CD4-positive, alpha-beta T cell (primary cell): ENCODE data around the gene SMARCA2. TPM values are rescaled to one million over a fixed set of nuclear protein-coding genes. Genes with fewer than 3 reads are reported as not detected.

Experiments used
- ATAC-seq: fragments of 200-7000 bp; cut with Tn5 transposase; one replicate; pipeline ENCODE4 v1.10.0; 2022; ENCODE audit warnings: mild to moderate bottlenecking; ENCODE audit not compliant: poor library complexity
- CTCF ChIA-PET: fragments of 350-600 bp; sonication (Branson Sonifier 250); formaldehyde crosslinking; loops from one replicate; lab custom pipeline; 2021; ENCODE audit warnings: antibody characterized with exemption, inconsistent platforms; lab: Charles Lee
- POLR2A ChIA-PET: fragments of 350-600 bp; sonication (Branson Sonifier 250); formaldehyde crosslinking; loops from one replicate; lab custom pipeline; 2021; ENCODE audit warnings: antibody characterized with exemption, inconsistent platforms; lab: Charles Lee
- DNase-seq, 14 experiments: peaks; one replicate each; pipeline ENCODE4 v3.0.0-alpha.2; 2013 to 2020; ENCODE audit warnings: mixed read lengths in 2 of 14
- H3K27ac ChIP-seq, 2 donors: one replicate each; pipeline versions ENCODE4 v1.5.1 to v1.7.0; 2013; ENCODE audit warnings: low read length in 2 of 2, low read depth in 1 of 2, mild to moderate bottlenecking in 1 of 2
- H3K27me3 ChIP-seq, 2 experiments: 1 replicate in 1 of 2; 2 replicates in 1 of 2; pipeline versions ENCODE4 v1.6.1 to v1.7.0; 2013; ENCODE audit warnings: low read length in 2 of 2, control low read depth in 1 of 2, mild to moderate bottlenecking in 1 of 2, moderate library complexity in 1 of 2; ENCODE audit not compliant: insufficient read depth in 2 of 2, control insufficient read depth in 1 of 2
- H3K36me3 ChIP-seq: one replicate; pipeline ENCODE4 v1.6.1; 2013; ENCODE audit warnings: low read length, control low read depth; ENCODE audit not compliant: insufficient read depth
- H3K4me1 ChIP-seq: one replicate; pipeline ENCODE4 v1.6.1; 2013; ENCODE audit warnings: low read length, control low read depth; ENCODE audit not compliant: insufficient read depth
- H3K4me3 ChIP-seq: one replicate; pipeline ENCODE4 v1.5.1; 2013; ENCODE audit warnings: mild to moderate bottlenecking, low read length, moderate library complexity
- H3K9me3 ChIP-seq, 2 experiments: 1 replicate in 1 of 2; 2 replicates in 1 of 2; pipeline versions ENCODE4 v1.6.1 to v1.7.0; 2013; ENCODE audit warnings: low read length in 2 of 2, mild to moderate bottlenecking in 2 of 2, control low read depth in 1 of 2, moderate library complexity in 1 of 2; ENCODE audit not compliant: control insufficient read depth in 1 of 2, insufficient read depth in 1 of 2
- H3K27ac Mint-ChIP-seq: one replicate; pipeline ENCODE4 v1.8.0; 2020; ENCODE audit warnings: mixed read lengths
- H3K27me3 Mint-ChIP-seq: one replicate; pipeline ENCODE4 v1.8.0; 2021; ENCODE audit warnings: mixed read lengths
- H3K36me3 Mint-ChIP-seq: one replicate; pipeline ENCODE4 v1.8.0; 2021; ENCODE audit warnings: low read depth, mixed read lengths
- H3K4me1 Mint-ChIP-seq: one replicate; pipeline ENCODE4 v1.8.0; 2021; ENCODE audit warnings: low read depth, mixed read lengths
- H3K4me3 Mint-ChIP-seq: one replicate; pipeline ENCODE4 v1.8.0; 2020; ENCODE audit warnings: mild to moderate bottlenecking, mixed read lengths
- H3K9me3 Mint-ChIP-seq: one replicate; pipeline ENCODE4 v1.8.0; 2020; ENCODE audit warnings: mixed read lengths
- CTCF ChIP-seq: fragments of 200-600 bp; IDR thresholded peaks from one replicate; pipeline ENCODE4 v1.8.0; 2022; ENCODE audit warnings: antibody characterized with exemption, mild to moderate bottlenecking
- intact Hi-C, 2 experiments: fragments of 100-400 bp; cut with DNase I in 1 of 2; cut with micrococcal nuclease in 1 of 2; formaldehyde crosslinking; loops; one replicate each; pipeline versions ENCODE4 v1.15.1 to v1.9.0; 2023 to 2025; cut with DNase I, micrococcal nuclease
- total RNA-seq, 174 experiments: library from RNA in 2 of 174; stranded (reverse) in 2 of 174; gene quantifications; one replicate each; pipeline ENCODE4 v1.2.3 and lab custom pipeline; 2021 to 2026

Gene SMARCA2
- total RNA-seq, 2 experiments from 2014 or later = 268 to 272 TPM

- no peak for TF ChIP-seq CTCF
- H3K27me3 Mint-ChIP-seq = no peaks in the 10 kb centered on the region
- Histone ChIP-seq H3K36me3 (peaks cover 91% of the 10 kb centered on the region), H3K27me3 (no peaks in the 10 kb centered on the region), H3K9me3 (no peaks in the 10 kb centered on the region), H3K4me3 (no peak overlapping the region), H3K4me1 (no peaks in the 10 kb centered on the region), H3K27ac (no peak overlapping the region)
- no peak overlapping the region for H3K27ac Mint-ChIP-seq
- no peaks in the 10 kb centered on the region for H3K9me3 Mint-ChIP-seq
- no peaks in the 10 kb centered on the region for H3K4me1 Mint-ChIP-seq
- peaks cover 98% of the 10 kb centered on the region for H3K36me3 Mint-ChIP-seq
- no peak for DNase-seq
- intact Hi-C loops = no loop called here
- POLR2A ChIA-PET = no interaction called here
- CTCF ChIA-PET = no interaction called here
- no peak overlapping the region for H3K4me3 Mint-ChIP-seq
- ATAC-seq = no peak
Observed at GRCh38 chr9:2191609-2191972, 176.4 kb downstream of the SMARCA2 start.

- ATAC-seq = no peak
Observed at GRCh38 chr9:2192356-2192979, 177.3 kb downstream of the SMARCA2 start.

GRCh38 chr9:2193552-2193951 is 178.4 kb downstream of the SMARCA2 start:
- no peak overlapping the region for H3K27ac ChIP-seq
- no peak overlapping the region for H3K4me3 Mint-ChIP-seq
- CTCF ChIA-PET = interaction anchor here (1.5 kb wide), 1 partner anchor 13 kb away, joined by 4 read pairs; no protein-coding TSS in a partner anchor
- no peaks in the 10 kb centered on the region for H3K4me1 Mint-ChIP-seq
- no peak for ATAC-seq
- no peak overlapping the region for H3K4me3 ChIP-seq
- POLR2A ChIA-PET = no interaction called here
- no peak for TF ChIP-seq CTCF
- H3K36me3 ChIP-seq = peaks cover 92% of the 10 kb centered on the region
- H3K9me3 Mint-ChIP-seq = no peaks in the 10 kb centered on the region
- peaks cover 100% of the 10 kb centered on the region for H3K36me3 Mint-ChIP-seq
- no peaks in the 10 kb centered on the region for H3K27me3 ChIP-seq
- H3K27me3 Mint-ChIP-seq = no peaks in the 10 kb centered on the region
- no peaks in the 10 kb centered on the region for H3K4me1 ChIP-seq
- H3K9me3 ChIP-seq = no peaks in the 10 kb centered on the region
- no peak overlapping the region for H3K27ac Mint-ChIP-seq
- DNase-seq = no peak
- intact Hi-C loops = no loop called here

More at GRCh38 chr9:2192356-2192979, 177.3 kb downstream of the SMARCA2 start:
- no peaks in the 10 kb centered on the region for H3K4me1 ChIP-seq
- H3K9me3 ChIP-seq = no peaks in the 10 kb centered on the region
- H3K36me3 Mint-ChIP-seq = peaks cover 98% of the 10 kb centered on the region
- intact Hi-C loops = no loop called here
- H3K27me3 Mint-ChIP-seq = no peaks in the 10 kb centered on the region
- H3K4me3 ChIP-seq = no peak overlapping the region
- CTCF ChIA-PET = interaction anchor here (1.5 kb wide), 1 partner anchor 12 kb away, joined by 4 read pairs; no protein-coding TSS in a partner anchor
- POLR2A ChIA-PET = no interaction called here
- DNase-seq = no peak
- no peaks in the 10 kb centered on the region for H3K27me3 ChIP-seq
- H3K27ac Mint-ChIP-seq = no peak overlapping the region
- H3K4me3 Mint-ChIP-seq = no peak overlapping the region
- no peaks in the 10 kb centered on the region for H3K4me1 Mint-ChIP-seq
- H3K36me3 ChIP-seq = peaks cover 90% of the 10 kb centered on the region
- TF ChIP-seq CTCF = no peak
- no peaks in the 10 kb centered on the region for H3K9me3 Mint-ChIP-seq
- H3K27ac ChIP-seq = no peak overlapping the region
